NCI-H460 (cell line): Measurements from ENCODE around the gene CPTP. TPM values are rescaled to one million over a fixed set of nuclear protein-coding genes. Genes with fewer than 3 reads are reported as not detected.

ENCODE experiments used
- DNase-seq: peaks from one replicate; pipeline ENCODE4 v3.0.0-alpha.2; 2016; ENCODE audit warnings: low read depth; ENCODE audit errors: extremely low read depth
- total RNA-seq: library from RNA; depleted of rRNA; stranded (reverse); fragments of >200 nt; shearing (Covaris generic); gene quantifications from 2 replicates; pipeline ENCODE4 v1.2.3, GENCODE V29; 2014

The CPTP gene
- total RNA-seq, 1 experiment from 2014 or later = 12.2 TPM

GRCh38 chr1:1291548-1292441, 32.8 kb upstream of the CPTP start:
- peak; percentile 37 for DNase-seq

DNA sequence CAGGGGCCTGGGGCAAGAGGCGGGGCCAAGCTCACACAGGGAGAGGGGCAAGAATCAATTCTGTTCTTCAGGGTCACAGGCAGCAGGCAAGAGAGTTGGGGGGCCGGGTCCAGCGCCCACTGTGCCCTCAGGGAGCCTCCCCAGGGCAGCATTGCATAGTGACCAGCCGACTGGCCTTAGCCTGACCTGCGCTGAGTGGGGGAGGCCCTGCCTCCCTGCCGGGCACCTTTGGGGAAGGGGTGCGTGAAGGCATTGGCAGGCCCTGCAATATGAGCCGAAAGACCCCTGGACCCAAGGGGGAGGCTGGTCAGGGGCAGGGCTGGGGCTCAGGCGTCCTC, 32.2 kb upstream of the CPTP start:
- no peak for DNase-seq

GRCh38 chr1:1292851-1293250, 31.8 kb upstream of the CPTP start:
- no peak for DNase-seq

DNA sequence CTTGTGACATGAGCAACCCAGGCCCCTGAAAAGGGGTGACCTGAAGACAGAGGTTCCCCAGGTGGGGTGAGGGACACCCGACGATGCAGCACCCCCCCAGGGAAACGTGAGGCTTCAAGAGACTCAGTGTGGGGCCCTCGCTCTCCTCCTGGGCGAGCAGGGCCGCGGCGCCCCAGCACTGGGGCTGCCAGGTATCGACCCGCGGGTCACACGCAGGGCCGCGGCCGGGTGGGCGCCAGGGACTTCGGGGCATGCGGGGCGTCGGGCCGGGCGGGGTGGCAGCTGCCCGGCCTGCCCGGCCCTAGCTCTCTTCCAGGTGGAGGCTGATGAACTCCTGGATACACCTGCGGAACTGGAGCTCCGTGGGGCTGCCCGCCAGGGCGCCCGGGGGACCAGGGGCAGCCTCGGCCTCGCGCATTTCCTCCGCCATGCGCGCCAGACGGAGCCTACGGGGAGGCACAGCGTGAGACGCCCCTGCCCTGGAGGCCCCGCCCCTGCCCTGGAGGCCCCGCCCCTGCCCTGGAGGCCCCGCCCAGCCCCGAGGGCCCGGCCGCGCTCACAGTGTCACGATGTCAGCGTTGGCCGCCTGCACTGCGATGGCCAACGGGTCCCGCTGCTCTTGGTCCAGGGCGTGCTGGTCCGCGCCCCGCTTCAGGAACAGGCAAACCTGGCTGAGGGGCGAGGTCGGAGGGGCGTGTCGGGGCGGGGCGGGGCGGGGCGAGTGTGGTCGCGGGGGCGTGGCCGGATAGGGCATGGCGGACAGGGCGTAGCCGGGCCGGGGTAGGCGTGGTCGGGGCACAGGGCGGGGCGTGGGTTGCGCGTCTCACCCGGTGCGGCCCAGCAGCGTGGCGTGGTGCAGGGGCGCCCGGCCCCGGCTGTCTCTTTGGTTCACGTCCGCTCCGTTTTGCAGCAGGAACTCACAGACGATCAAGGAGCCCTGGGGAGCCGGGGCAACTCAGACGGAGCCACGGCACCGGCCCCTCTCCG, 31.0 kb upstream of the CPTP start:
- DNase-seq = no peak

DNA sequence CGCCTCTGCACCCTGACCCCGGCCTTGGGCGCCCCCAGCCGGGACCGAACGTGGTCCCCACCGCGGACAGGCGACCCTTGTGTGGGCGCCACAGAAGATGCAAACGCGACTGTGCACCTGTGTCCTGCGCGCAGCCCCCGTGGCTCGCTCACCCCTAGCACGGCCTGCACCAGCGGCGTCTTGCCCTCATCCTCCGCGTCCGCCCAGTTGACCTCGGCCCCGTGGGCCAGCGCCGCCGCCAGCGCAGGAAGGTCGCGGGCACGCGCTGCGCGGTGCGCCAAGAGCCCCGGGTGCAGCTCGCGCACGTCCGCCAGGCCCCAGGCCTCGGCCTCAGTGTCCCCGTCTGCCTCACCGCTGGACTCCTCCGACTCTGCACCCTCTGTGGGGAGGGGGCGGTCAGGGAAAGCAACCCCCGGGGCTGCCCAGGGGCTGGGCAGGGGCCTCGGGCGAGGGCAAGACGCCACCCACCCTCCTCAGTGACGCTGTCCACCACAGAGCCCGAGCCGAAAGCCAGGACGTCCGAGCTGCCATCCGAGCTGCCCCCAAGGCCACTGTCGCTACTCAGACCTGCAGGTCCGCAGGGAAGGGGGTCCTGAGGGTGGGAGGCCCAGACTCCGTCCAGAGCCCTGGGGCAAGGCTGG, 30.2 kb upstream of the CPTP start:
- DNase-seq = no peak

GRCh38 chr1:1295154-1295923, 29.3 kb upstream of the CPTP start:
- no peak for DNase-seq

- DNase-seq = no peak
Measured at GRCh38 chr1:1296070-1297061, 28.2 kb upstream of the CPTP start.

DNA sequence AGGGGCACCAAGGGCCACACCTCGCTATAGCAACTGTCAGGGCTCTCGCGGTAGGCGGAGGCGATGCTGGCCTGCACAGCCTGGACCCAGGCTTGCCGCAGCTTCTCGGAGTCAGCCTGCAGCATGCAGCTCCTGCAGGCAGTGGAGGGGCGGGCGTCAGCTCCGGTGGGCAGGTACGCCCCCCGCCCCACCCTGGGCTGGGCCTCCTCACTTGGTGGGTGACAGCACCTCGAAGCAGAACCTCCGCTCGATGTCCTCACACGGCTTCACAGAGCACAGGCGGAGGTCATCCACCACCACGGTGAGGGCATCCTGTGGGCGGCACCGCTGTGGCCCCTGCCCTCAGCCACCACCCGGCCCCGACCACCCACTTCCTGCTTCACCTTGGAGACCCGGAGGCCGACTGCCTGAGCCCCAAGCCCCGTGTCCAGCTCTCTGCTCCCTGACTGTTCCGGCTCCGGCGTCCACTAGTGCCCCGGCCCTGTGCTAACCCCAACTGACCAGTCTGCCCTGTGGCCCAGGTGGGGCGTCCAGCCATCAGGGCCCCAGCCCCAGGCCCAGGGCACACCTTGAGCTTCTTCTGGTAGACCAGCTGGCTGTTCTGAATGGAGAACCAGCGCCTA, 26.7 kb upstream of the CPTP start:
- no peak for DNase-seq

DNA sequence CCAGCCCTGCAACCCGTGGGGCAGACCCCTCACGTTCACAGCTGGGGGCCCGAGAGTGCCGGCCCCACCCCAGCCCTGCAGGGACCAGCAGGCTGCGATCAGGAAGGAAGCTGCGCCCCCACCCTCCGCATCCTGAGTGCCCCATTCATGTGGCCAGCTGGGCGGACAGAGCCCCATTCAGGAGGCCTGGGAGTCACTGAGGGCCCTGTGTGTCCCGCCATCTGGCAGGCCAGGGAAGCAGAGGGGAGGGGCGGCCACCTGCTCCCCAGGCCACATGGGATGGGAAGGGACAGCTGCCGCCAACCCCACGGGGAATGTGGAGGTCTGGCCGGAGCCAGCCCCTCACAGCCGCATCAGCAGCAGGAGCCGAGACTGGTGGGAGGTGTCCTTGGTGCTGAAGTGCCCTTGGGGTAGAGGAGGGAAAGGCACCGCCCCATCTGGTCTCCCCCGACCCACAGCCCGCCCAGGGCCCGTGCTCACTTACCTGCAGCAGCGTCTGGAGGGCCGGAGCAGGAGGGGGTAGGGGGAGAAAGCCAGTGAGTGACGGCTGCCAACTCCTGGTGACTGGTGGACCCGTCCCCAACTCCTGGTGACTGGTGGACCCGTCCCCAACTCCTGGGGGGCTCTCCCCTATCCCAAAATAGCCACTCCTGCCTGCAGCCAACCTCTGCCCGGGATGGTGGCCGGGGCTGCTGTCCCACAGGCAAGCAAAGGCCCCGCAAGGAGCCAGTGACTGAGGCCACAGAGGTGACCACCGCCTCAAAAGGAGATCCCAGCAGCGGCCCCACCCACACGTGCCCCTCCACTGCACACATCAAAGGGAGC, 25.5 kb upstream of the CPTP start:
- DNase-seq = no peak

GRCh38 chr1:1299686-1300351, 24.8 kb upstream of the CPTP start:
- no peak for DNase-seq

DNA sequence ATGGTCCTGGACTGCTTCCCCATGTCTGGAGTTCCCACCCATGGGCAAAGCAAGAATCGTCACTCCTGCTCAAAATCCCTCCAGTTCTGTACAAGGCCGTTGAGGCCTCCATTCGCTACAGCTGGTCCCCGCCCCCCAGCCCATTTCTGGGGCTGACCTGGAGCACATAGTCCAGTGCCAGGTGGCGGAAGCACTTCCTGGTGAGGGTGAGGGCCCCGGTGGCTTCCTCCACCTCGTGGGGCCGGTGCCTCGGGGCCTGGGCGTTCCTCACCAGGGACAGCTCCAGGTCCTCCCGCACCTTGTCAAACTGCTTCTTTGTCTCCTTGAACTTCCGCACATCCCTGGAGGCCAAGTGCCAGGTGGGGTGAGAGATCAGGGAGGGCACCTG, 24.3 kb upstream of the CPTP start:
- DNase-seq = no peak

- no peak for DNase-seq
Measured at GRCh38 chr1:1302006-1302430, 22.6 kb upstream of the CPTP start.

GRCh38 chr1:1302951-1303509, 21.6 kb upstream of the CPTP start:
- no peak for DNase-seq

DNA sequence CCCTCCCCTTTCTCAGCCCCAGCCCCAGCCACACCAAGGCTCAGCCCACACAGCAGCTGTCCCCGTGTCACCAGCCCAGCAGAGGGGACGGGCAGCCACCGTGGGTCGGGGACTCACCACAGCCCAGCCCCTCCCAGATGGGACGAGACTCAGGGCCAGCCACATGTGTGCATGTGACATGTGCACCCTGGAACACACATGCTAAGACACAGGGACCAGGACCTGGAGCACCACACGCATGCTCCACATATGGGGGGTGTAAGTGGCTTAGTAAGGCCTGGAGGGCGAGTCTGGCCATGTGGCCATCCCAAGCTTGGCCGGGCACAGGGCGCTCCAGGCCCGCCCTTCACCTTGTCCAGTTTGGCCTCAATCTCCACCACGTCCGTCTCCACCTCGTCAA, 20.9 kb upstream of the CPTP start:
- no peak for DNase-seq

DNA sequence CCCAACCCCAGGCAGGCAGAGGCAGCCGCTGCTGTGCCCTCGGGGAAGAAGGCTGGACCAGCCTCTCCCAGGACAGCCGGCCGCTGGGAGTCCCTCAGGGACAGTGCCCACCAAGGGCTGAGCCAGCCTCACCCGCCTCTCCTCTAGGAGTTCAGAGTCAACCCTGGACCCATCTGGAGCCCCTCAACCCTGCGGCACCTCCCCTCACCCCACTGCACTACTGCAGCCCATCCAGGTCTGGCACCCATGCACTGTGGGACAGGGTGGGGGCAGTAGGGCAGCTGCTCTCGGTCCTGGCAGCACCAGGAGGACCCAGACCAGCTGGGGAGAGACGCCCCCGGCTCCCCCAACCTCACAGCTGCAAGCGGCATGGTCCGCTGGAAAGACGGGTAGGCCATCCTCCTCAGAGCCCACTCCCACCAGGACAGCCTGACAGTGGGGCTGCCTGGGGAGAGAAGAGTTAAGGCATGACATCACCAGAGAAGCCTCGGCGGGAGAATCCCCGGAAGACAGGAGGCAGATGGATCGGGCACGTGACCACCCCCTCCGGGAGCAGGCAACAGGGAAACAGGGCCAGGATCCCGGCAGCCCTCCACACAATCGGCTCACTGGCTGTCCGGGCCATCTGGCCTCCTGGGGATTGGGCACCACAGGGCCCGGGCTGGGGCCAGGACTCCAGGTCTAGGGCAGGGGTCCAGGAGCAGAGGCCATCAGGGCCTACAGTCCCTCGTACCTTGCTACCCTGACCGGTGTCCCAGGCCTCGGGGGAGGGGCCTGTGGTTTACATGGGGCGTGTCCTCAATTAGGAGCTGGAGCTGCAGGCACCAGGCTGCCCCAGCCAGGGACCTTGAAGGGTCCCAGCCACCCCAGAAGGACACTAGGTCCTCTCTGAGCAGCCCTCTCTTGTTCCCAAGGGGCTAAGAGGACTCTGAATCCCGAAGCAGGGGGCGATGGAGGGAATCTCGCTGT, 20.0 kb upstream of the CPTP start:
- DNase-seq = no peak
